Progenitor cell of endocrine pancreas (in vitro differentiated cells): ENCODE data around the gene CCDC77. TPM values are rescaled to one million over a fixed set of nuclear protein-coding genes. Genes with fewer than 3 reads are reported as not detected.
"Not testable (repeated sequence)": the region's sequence is repeated elsewhere in the genome, so short reads cannot be mapped to it uniquely, and the experiment has no call there.

Source experiments
- DNase-seq: peaks from one replicate; pipeline ENCODE4 v3.0.0; 2021; ENCODE audit warnings: low spot score; ENCODE audit not compliant: unreplicated experiment
- H3K27ac Mint-ChIP-seq: 2 replicates; pipeline ENCODE4 v1.8.0; 2021; ENCODE audit warnings: mild to moderate bottlenecking, moderate library complexity, mixed read lengths
- H3K27me3 Mint-ChIP-seq: 2 replicates; pipeline ENCODE4 v1.8.0; 2021; ENCODE audit warnings: mixed read lengths
- H3K36me3 Mint-ChIP-seq: 2 replicates; pipeline ENCODE4 v1.8.0; 2022; ENCODE audit warnings: mixed read lengths; ENCODE audit not compliant: insufficient read depth
- H3K4me1 Mint-ChIP-seq: 2 replicates; pipeline ENCODE4 v1.8.0; 2021; ENCODE audit warnings: low read depth, mixed read lengths
- H3K4me3 Mint-ChIP-seq: 2 replicates; pipeline ENCODE4 v1.8.0; 2021; ENCODE audit warnings: low read depth, mild to moderate bottlenecking, moderate library complexity, mixed read lengths
- H3K9me3 Mint-ChIP-seq: 2 replicates; pipeline ENCODE4 v1.8.0; 2021; ENCODE audit warnings: low read depth, mixed read lengths
- total RNA-seq: library from RNA; stranded (reverse); gene quantifications from 2 replicates; pipeline ENCODE4 v1.2.1, GENCODE V29; 2021
- TF ChIP-seq, protein P1 (sequence below): fragments of 200-600 bp; sonication (generic); IDR thresholded peaks from one replicate; pipeline ENCODE4 v1.5.0; 2021; ENCODE audit warnings: antibody characterized with exemption, mild to moderate bottlenecking; ENCODE audit not compliant: unreplicated experiment

The CCDC77 gene
- total RNA-seq, 1 donor from 2014 or later = 38.8 TPM

DNA sequence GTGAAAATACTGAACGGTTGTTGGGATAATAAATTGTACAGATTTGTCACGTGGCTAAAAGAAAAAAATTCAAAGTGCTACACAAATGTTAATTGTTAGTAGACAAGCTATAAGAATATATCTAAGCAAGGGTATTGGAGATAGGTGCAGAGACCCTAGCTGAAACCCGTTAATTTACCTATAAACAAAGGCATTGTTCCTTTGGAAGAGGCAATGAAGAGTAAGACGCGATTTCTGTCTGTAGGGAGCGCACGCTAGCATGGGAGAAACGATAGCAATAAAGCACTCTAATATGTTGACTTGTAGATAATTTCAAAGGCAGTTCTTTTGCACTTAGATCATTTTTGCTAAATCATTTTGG, 565 bp downstream of the CCDC77 start:
- Mint-ChIP-seq H3K4me1 (no peaks in the 10 kb centered on the region), H3K27me3 (no peaks in the 10 kb centered on the region), H3K27ac (no peak overlapping the region), H3K9me3 (no peaks in the 10 kb centered on the region), H3K4me3 (no peak overlapping the region), H3K36me3 (peaks cover 8% of the 10 kb centered on the region)
- TF ChIP-seq, protein P1, sequence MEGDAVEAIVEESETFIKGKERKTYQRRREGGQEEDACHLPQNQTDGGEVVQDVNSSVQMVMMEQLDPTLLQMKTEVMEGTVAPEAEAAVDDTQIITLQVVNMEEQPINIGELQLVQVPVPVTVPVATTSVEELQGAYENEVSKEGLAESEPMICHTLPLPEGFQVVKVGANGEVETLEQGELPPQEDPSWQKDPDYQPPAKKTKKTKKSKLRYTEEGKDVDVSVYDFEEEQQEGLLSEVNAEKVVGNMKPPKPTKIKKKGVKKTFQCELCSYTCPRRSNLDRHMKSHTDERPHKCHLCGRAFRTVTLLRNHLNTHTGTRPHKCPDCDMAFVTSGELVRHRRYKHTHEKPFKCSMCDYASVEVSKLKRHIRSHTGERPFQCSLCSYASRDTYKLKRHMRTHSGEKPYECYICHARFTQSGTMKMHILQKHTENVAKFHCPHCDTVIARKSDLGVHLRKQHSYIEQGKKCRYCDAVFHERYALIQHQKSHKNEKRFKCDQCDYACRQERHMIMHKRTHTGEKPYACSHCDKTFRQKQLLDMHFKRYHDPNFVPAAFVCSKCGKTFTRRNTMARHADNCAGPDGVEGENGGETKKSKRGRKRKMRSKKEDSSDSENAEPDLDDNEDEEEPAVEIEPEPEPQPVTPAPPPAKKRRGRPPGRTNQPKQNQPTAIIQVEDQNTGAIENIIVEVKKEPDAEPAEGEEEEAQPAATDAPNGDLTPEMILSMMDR = peak; percentile 42
- no peak for DNase-seq

GRCh38 chr12:414859-415258, 13.4 kb downstream of the CCDC77 start:
- no peaks in the 10 kb centered on the region for H3K9me3 Mint-ChIP-seq
- H3K27ac Mint-ChIP-seq = no peak overlapping the region
- H3K27me3 Mint-ChIP-seq = no peaks in the 10 kb centered on the region
- H3K4me3 Mint-ChIP-seq = no peak overlapping the region
- TF ChIP-seq, protein P1 = no peak
- H3K4me1 Mint-ChIP-seq = no peaks in the 10 kb centered on the region
- no peak for DNase-seq
- H3K36me3 Mint-ChIP-seq = peaks cover 35% of the 10 kb centered on the region

GRCh38 chr12:418432-418831, 17.0 kb downstream of the CCDC77 start:
- no peak overlapping the region for H3K27ac Mint-ChIP-seq
- no peaks in the 10 kb centered on the region for H3K4me1 Mint-ChIP-seq

GRCh38 chr12:422526-422925, 21.1 kb downstream of the CCDC77 start:
- H3K9me3 Mint-ChIP-seq = no peaks in the 10 kb centered on the region
- H3K4me3 Mint-ChIP-seq = no peak overlapping the region
- no peak for DNase-seq
- H3K27ac Mint-ChIP-seq = no peak overlapping the region
- H3K4me1 Mint-ChIP-seq = no peaks in the 10 kb centered on the region
- H3K27me3 Mint-ChIP-seq = no peaks in the 10 kb centered on the region
- H3K36me3 Mint-ChIP-seq = peaks cover 20% of the 10 kb centered on the region
- TF ChIP-seq, protein P1 = no peak

More at GRCh38 chr12:418432-418831, 17.0 kb downstream of the CCDC77 start:
- peaks cover 22% of the 10 kb centered on the region for H3K36me3 Mint-ChIP-seq
- no peaks in the 10 kb centered on the region for H3K9me3 Mint-ChIP-seq
- no peak overlapping the region for H3K4me3 Mint-ChIP-seq
- DNase-seq = no peak
- no peaks in the 10 kb centered on the region for H3K27me3 Mint-ChIP-seq
- TF ChIP-seq, protein P1 = no peak

- not testable (repeated sequence) for H3K27ac Mint-ChIP-seq, H3K9me3 Mint-ChIP-seq, H3K4me1 Mint-ChIP-seq, H3K4me3 Mint-ChIP-seq, DNase-seq, H3K27me3 Mint-ChIP-seq
- H3K36me3 Mint-ChIP-seq = peaks cover 37% of the 10 kb centered on the region
These were observed 34.3 kb downstream of the CCDC77 start for GRCh38 chr12:435737-436136.

GRCh38 chr12:442235-442884, 40.9 kb downstream of the CCDC77 start:
- peak; percentile 74 for DNase-seq
- Mint-ChIP-seq H3K9me3 (no peaks in the 10 kb centered on the region), H3K4me1 (no peaks in the 10 kb centered on the region), H3K4me3 (no peak overlapping the region), H3K27ac (no peak overlapping the region), H3K27me3 (no peaks in the 10 kb centered on the region), H3K36me3 (peaks cover 15% of the 10 kb centered on the region)
- TF ChIP-seq, protein P1 = peak; percentile 97
